IgD-negative memory B cell (primary cell): ENCODE data around the gene SLC38A9. TPM values are rescaled to one million over a fixed set of nuclear protein-coding genes. Genes with fewer than 3 reads are reported as not detected.

ENCODE experiments used
- H3K27ac Mint-ChIP-seq, 3 donors: one replicate each; pipeline ENCODE4 v1.8.0; 2020 to 2022; ENCODE audit warnings: mild to moderate bottlenecking in 3 of 3, mixed read lengths in 3 of 3, moderate library complexity in 1 of 3
- H3K27me3 Mint-ChIP-seq: one replicate; pipeline ENCODE4 v1.8.0; 2021; ENCODE audit warnings: mixed read lengths
- H3K36me3 Mint-ChIP-seq: one replicate; pipeline ENCODE4 v1.8.0; 2020; ENCODE audit warnings: mild to moderate bottlenecking, mixed read lengths
- H3K4me1 Mint-ChIP-seq, 3 donors: one replicate each; pipeline ENCODE4 v1.8.0; 2020 to 2022; ENCODE audit warnings: mixed read lengths in 3 of 3, mild to moderate bottlenecking in 1 of 3
- H3K4me3 Mint-ChIP-seq, 4 donors: one replicate each; pipeline ENCODE4 v1.8.0; 2020 to 2022; ENCODE audit warnings: mild to moderate bottlenecking in 4 of 4, mixed read lengths in 4 of 4, moderate library complexity in 3 of 4
- H3K9me3 Mint-ChIP-seq, 3 donors: one replicate each; pipeline ENCODE4 v1.8.0; 2020 to 2021; ENCODE audit warnings: mixed read lengths in 3 of 3, mild to moderate bottlenecking in 1 of 3
- polyA plus RNA-seq: library from polyadenylated mRNA; unstranded; fragments of 300-500 nt; fragmentation: Illumina TruSeq; gene quantifications from one replicate; pipeline ENCODE4 v1.2.3, GENCODE V29; 2021

SLC38A9 gene
- polyA plus RNA-seq, 1 donor from 2014 or later, result 24.3 TPM

DNA sequence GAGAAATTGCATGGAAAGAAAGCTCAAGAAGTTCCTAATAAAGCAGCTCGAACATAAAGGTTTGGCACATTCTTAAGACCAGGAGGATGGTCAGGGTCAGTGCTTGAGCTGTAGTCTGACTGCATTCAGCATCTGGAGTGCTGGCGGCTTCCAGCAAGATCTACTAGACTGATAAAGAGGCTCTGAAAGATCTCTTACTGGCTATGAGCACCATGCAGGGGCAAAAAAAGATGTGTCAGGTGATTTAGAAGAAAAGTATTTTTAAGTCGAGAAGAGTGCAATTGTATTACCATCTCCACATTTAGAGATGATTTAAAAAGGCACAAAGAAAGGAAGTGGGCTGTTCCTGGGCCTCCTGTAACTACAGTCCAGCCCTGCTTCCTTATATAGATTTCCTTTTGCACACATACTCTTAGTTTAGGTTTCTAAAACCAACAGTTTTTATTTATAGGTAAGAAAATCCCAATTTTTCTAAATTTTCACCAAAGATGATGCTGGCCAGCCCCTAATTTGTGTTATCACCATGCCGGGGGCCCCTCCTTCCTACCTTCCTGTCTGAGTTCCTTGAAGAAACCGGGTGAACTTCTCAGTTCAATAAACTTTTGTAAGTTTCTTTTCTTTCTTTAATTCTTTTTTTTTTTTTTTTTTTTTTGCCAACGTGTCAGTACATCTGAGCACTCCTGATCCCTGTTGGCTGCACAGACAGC is 111.5 kb downstream of the SLC38A9 start:
- Mint-ChIP-seq H3K36me3 (peaks cover 5% of the 10 kb centered on the region), H3K4me3 (peak overlapping the region in 1 of 4 donors; percentile 54), H3K27ac (no peak overlapping the region)

DNA sequence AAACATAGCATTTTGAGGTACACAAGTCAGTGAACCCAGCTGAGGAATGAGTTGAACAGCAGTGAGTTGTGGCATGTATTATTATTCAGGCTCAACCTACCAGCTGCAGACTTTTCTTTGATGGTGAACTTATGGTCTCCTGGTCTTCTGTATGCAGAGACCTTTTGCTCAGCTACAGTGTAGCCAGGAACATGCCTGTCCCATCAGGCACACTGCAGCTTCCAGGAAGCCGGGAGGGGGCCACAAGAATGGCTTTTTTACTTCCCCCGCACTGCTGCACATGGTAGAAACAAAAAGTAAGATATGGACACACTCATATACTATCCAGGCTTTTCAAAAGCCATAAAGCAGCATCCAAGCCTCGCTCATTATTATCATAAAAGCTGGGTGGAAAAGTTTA is 112.0 kb downstream of the SLC38A9 start:
- Mint-ChIP-seq H3K4me3 (no peak overlapping the region), H3K27ac (no peak overlapping the region), H3K27me3 (peaks cover 4% of the 10 kb centered on the region), H3K9me3 (no peaks in the 10 kb centered on the region), H3K4me1 (peaks cover 4 to 7% (median 6%) of the 10 kb centered on the region in 3 donors), H3K36me3 (peaks cover 5% of the 10 kb centered on the region)

More for the DNA sequence above, 111.5 kb downstream of the SLC38A9 start:
- peaks cover 4% of the 10 kb centered on the region for H3K27me3 Mint-ChIP-seq
- peaks cover 4 to 7% (median 6%) of the 10 kb centered on the region in 3 donors for H3K4me1 Mint-ChIP-seq
- no peaks in the 10 kb centered on the region for H3K9me3 Mint-ChIP-seq

DNA sequence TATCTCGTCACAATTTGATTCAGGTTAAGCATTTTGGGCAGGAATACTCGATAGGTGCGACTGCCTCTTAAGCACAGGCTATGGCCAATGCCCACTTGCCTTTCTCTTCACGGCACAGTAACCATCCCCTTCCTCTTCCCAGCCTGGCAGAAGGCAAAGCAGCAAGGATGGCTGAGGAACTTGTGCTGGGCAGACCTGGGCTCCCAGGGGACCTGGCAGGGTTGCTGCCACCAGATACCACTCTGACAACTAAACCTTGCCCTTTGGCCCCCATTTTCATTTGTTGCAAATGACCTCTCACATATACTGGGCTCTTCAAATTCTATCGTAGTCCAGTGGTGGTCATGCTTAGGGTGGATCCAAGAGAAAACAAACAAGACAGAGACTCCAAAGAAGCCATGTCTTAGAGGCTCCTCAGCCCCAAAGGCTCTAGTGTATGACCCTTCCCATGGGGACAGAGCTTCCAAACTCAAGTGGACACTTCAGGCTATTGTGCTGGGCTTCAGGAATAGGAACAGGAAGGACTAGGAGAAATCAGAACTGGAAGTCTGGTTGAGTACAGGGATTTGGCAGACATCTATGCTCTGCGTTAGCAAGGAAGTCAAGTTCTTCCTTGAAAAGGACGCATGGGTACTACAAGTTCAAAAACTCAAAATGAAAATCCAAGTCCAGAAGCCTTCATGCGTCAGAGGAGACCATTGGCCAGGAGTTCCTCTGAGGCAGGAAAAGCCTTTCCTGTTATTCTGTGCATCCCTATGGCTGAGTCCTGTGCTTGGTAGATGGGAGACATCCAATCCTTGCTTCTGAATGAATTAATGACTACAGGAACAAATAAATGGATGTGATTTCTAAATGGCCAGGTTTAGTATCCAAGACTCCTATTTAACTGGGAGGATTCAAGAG is 112.7 kb downstream of the SLC38A9 start:
- Mint-ChIP-seq H3K4me1 (peaks cover 5 to 7% (median 6%) of the 10 kb centered on the region in 3 donors), H3K36me3 (peaks cover 5% of the 10 kb centered on the region), H3K9me3 (peaks cover 0 to 2% (median 0%) of the 10 kb centered on the region in 3 donors), H3K27ac (no peak overlapping the region), H3K4me3 (no peak overlapping the region), H3K27me3 (peaks cover 4% of the 10 kb centered on the region)

DNA sequence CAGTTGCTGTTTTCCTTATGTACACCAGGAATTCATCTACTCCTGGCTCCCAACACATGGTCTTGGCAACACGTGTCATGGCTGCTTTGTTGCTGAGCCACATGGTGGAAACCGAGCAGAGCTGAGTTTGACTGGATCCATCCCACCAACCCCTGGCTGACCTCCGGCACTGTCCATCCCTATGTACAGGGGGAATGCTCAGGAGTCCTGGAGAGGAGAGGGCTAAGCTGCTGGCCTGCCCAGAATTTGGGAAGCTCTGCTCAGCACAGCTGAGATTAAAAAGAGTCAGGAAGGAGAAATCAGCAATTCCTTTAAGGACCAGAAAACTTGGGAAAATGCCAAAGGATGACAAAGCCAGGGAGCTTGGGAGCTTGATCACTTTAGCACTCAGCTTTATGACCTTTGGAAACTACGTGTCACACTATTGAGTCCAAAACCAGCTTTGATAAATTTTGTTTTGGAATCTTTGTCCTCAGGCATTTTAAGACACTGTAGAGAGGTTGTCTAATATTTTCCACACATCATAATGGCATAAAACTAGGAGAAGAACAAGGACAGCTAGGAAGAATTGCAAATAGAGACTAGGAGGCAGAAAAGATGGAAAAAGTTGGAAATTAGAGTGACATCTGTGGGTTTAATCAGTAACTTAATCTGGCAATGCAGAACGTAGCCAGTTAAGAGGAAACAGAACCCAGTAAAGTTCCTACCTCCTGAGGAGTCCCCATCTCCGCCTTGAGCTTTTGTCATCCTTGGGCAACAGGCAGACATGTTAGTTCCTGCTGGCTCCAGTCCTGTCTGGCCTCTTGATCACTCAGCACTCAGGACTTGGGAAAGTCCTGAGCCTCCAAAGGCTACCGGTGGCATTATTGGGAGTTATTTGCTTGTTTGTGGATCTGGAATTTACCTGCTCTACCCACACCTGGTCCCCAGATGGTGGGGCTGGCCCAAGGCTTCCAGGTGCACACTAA is 114.8 kb downstream of the SLC38A9 start:
- Mint-ChIP-seq H3K27me3 (peaks cover 7% of the 10 kb centered on the region), H3K4me1 (peaks cover 5 to 7% (median 6%) of the 10 kb centered on the region in 3 donors), H3K27ac (peak overlapping the region in 1 of 3 donors; percentile 16), H3K4me3 (no peak overlapping the region), H3K9me3 (peaks cover 0 to 2% (median 0%) of the 10 kb centered on the region in 3 donors), H3K36me3 (peaks cover 3% of the 10 kb centered on the region)

DNA sequence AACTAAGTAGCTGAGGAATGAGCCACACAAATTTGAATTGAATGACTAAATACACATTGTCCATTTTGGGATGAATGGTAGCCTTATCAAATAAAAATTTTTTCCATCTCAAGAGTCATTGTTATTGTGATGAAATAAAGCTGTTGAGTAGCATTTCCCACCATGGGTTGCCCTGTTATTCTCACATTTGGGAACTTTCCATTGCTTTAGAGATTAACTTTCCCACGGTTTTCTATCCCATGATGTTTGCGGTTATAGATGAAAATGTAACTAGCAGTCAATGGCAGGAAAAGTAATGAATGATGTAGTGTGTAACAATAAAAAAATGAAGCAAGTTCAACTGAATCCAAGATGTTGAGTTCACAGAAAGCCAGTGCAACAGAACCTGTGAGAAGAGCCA is 117.5 kb downstream of the SLC38A9 start:
- H3K27me3 Mint-ChIP-seq, result peaks cover 3% of the 10 kb centered on the region
- peaks cover 5% of the 10 kb centered on the region for H3K36me3 Mint-ChIP-seq
- H3K4me3 Mint-ChIP-seq, result no peak overlapping the region
- H3K27ac Mint-ChIP-seq, result no peak overlapping the region
- peaks cover 0 to 2% (median 0%) of the 10 kb centered on the region in 3 donors for H3K9me3 Mint-ChIP-seq
- peaks cover 0 to 1% (median 0%) of the 10 kb centered on the region in 3 donors for H3K4me1 Mint-ChIP-seq

DNA sequence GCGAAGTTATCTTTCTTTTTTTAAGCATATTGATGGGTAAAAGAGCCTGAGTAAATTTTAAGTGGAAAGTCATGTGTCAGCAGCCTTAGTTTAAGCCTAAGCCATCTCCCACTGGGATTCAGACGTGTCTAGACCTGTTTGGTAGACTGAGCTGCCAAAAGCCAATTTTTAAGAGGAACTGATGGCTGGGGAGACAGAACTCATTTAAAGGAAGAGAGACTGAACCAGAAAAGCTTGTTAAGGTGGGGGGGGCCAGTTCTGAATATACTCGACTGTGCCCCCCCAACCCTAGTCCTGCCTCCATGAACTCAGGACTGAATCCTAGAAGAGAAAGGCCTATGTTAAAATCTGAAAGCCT is 119.0 kb downstream of the SLC38A9 start:
- Mint-ChIP-seq H3K4me1 (peaks cover 0 to 1% (median 0%) of the 10 kb centered on the region in 3 donors), H3K4me3 (no peak overlapping the region), H3K27me3 (peaks cover 3% of the 10 kb centered on the region), H3K9me3 (peaks cover 0 to 2% (median 0%) of the 10 kb centered on the region in 3 donors), H3K36me3 (peaks cover 4% of the 10 kb centered on the region), H3K27ac (no peak overlapping the region)

DNA sequence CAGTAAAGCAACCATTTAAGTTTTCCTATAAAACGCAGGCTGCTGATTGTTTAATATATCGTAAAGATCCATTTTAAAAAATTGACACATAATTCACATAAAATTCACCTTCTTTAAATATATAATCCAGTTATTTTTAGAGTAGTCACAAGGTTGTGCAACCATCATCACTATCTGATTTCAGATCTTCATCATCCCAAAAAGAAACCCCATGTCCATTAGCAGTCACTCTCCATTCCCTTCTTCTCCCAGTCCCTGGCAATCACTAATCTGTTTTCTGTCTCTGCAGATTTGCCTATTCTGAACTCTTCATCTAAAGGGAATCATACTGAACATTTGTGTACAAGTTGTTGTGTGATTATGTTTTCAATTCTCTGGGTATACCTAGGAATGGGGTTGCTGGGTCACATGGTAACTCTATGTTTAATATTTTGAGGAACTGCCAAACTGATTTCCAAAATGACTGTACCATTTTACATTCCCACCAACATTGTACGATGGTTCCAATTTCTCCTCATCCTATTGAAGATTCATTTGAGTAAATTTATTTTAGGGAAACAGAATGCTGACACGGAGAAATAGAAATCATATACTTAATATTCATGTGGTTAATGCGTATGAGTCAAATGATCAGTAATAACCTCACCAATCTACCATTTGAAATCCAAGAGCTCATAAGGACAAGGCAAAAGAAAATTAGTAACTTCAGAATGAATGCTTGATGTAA is 119.6 kb downstream of the SLC38A9 start:
- Mint-ChIP-seq H3K36me3 (peaks cover 2% of the 10 kb centered on the region), H3K27me3 (peaks cover 3% of the 10 kb centered on the region), H3K27ac (no peak overlapping the region), H3K4me3 (no peak overlapping the region), H3K4me1 (peaks cover 0 to 1% (median 0%) of the 10 kb centered on the region in 3 donors), H3K9me3 (peaks cover 0 to 2% (median 0%) of the 10 kb centered on the region in 3 donors)

DNA sequence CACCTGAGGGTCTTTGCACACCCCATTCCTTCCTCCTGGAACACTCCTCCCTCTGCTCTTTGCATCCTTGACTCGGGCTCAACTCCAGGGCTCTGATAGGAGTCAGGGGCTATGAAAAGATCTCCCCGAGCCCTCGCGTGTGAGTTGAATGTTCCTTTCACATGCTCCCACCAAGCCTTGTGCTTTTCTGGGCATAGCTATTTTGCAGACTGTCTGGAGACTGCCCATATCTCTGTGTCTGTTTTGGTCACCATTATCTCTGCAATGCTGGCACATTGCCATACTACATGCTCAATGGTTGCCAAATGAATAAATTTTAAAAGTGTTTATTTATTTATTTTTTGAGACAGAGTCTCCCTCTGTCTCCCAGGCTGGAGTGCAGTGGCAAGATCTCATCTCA is 120.4 kb downstream of the SLC38A9 start:
- peaks cover 3% of the 10 kb centered on the region for H3K27me3 Mint-ChIP-seq
- H3K4me3 Mint-ChIP-seq, result no peak overlapping the region
- peaks cover 2% of the 10 kb centered on the region for H3K36me3 Mint-ChIP-seq
- H3K9me3 Mint-ChIP-seq, result peaks cover 0 to 2% (median 0%) of the 10 kb centered on the region in 3 donors
- H3K4me1 Mint-ChIP-seq, result peaks cover 0 to 1% (median 0%) of the 10 kb centered on the region in 3 donors
- no peak overlapping the region for H3K27ac Mint-ChIP-seq

DNA sequence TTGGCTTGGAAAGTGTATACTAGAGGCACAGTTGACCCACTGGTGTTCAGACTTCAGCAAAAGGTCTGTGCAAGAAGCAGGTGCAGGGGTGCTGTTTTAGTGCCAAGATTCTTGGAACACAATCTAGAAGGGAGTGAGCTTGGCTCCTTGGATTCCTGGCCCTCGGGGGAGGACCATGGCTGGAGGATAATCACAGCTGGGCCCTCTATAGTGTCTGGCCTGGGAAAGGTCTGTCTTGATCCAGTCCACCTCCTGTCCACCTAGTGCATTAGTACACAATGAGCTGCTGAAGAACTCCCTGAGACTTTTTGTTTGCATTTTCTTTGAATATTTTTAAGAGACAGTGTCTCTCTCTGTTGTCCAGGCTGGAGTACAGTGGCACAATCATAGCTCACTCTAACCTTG is 126.9 kb downstream of the SLC38A9 start:
- H3K4me3 Mint-ChIP-seq, result no peak overlapping the region
- peaks cover 2% of the 10 kb centered on the region for H3K36me3 Mint-ChIP-seq
- H3K27me3 Mint-ChIP-seq, result no peaks in the 10 kb centered on the region
- H3K4me1 Mint-ChIP-seq, result peaks cover 5 to 7% (median 6%) of the 10 kb centered on the region in 3 donors
- no peaks in the 10 kb centered on the region for H3K9me3 Mint-ChIP-seq
- H3K27ac Mint-ChIP-seq, result no peak overlapping the region

DNA sequence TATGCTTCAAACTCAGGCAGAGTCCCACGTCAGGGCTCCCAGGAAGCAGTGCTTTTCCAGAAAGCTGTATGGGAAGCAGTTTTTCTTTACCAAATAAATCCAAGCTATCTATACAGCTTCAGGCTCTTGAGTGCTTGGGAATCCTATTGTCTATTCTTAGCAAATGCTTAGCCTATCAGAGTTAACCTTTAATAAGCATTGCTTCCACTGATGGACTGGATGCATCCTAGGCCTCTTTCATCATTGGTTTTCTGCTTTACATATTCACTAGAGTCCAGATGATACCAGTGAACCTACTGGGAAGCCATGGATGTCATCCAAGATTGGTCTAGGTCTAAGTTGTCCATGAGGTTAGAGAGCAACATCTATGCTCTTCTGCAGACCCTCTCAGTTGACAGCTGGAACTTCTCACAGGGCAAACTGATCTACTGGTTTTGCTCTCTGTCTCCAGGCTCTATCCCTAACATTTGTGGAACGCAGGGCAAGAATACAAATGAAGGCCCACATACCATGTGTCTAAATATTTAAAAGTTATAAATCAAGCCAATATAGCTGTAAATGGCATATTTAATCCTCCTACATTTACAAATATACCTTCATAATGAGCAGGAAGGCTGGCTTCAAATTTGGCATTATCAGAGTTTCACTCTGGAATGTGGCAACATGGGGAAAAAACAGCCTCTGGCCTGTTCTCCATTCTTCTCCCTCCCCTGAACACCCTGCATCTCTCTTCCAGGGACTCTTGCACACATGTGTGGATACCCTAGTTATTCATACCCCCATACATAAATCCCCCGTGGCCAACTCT is 127.5 kb downstream of the SLC38A9 start:
- Mint-ChIP-seq H3K4me3 (no peak overlapping the region), H3K27me3 (no peaks in the 10 kb centered on the region), H3K36me3 (no peaks in the 10 kb centered on the region), H3K27ac (no peak overlapping the region), H3K9me3 (no peaks in the 10 kb centered on the region), H3K4me1 (peaks cover 5 to 7% (median 6%) of the 10 kb centered on the region in 3 donors)

DNA sequence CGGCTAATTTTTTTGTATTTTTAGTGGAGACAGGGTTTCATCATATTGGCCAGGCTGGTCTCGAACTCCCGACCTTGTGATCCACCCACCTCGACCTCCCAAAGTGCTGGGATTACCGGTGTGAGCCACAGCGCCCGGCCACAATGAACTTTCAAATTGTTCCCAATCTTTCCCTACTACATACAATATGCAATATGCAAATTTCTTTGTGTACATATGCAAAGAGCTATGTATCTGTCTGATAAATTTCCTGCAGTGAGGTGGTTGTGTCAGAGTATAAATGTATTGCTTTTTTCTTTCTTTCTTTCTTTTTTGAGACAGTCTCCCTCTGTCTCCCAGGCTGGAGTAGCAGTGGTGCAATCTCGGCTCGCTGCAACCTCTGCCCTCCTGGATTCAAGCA is 128.5 kb downstream of the SLC38A9 start:
- Mint-ChIP-seq H3K36me3 (no peaks in the 10 kb centered on the region), H3K27ac (peak overlapping the region in 1 of 3 donors; percentile 36), H3K4me3 (no peak overlapping the region), H3K4me1 (peaks cover 5 to 7% (median 6%) of the 10 kb centered on the region in 3 donors), H3K27me3 (no peaks in the 10 kb centered on the region), H3K9me3 (no peaks in the 10 kb centered on the region)

DNA sequence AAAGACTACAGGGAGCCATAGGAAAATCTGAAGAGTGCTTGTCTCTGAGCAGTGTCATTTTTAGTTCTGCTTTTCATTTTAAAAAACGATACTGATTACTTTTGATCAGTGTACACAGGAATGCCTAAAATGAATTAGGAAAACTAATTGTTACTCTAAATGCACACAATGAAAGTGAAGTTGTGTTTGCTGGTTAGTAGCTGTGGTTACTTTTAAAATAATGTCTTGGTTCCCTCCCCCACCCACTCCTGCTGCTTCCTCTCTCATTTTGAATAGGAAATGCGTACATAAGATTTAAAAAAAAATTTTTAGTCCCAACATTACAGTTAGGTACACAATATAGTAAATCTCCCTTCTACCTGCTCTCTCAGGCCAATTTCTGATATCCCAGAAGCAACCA is 129.9 kb downstream of the SLC38A9 start:
- Mint-ChIP-seq H3K36me3 (no peaks in the 10 kb centered on the region), H3K27ac (no peak overlapping the region), H3K27me3 (no peaks in the 10 kb centered on the region), H3K4me3 (no peak overlapping the region), H3K4me1 (peaks cover 5 to 7% (median 6%) of the 10 kb centered on the region in 3 donors), H3K9me3 (no peaks in the 10 kb centered on the region)

DNA sequence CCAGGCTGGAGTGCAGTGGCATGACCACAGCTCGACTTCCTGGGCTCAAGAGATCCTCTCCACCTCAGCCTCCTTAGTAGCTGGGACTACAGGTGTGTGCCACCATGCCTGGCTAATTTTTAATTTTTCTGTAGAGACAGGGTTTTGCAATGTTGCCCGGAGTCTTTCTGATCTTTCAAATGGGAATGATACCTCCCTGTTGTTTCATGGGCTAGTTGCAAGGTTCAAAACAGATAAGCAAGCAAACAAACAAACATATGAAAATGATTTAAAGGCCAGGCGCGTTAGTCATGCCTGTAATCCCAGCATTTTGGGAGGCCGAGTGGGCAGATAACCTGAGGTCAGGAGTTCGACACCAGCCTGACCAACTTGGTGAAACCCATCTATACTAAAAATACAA is 132.1 kb downstream of the SLC38A9 start:
- Mint-ChIP-seq H3K27ac (no peak overlapping the region), H3K4me3 (no peak overlapping the region), H3K9me3 (no peaks in the 10 kb centered on the region), H3K4me1 (peaks cover 5 to 7% (median 6%) of the 10 kb centered on the region in 3 donors), H3K36me3 (no peaks in the 10 kb centered on the region), H3K27me3 (no peaks in the 10 kb centered on the region)
